Activated CD4-positive, alpha-beta T cell treated with anti-CD3 and anti-CD28 coated beads for 1 hour (primary cell): ENCODE data around the gene MAFG.
"Not testable (repeated sequence)": the region's sequence is repeated elsewhere in the genome, so short reads cannot be mapped to it uniquely, and the experiment has no call there.

Experiments
- DNase-seq: peaks from one replicate; pipeline ENCODE4 v3.0.0-alpha.2; 2020

The MAFG gene

DNA sequence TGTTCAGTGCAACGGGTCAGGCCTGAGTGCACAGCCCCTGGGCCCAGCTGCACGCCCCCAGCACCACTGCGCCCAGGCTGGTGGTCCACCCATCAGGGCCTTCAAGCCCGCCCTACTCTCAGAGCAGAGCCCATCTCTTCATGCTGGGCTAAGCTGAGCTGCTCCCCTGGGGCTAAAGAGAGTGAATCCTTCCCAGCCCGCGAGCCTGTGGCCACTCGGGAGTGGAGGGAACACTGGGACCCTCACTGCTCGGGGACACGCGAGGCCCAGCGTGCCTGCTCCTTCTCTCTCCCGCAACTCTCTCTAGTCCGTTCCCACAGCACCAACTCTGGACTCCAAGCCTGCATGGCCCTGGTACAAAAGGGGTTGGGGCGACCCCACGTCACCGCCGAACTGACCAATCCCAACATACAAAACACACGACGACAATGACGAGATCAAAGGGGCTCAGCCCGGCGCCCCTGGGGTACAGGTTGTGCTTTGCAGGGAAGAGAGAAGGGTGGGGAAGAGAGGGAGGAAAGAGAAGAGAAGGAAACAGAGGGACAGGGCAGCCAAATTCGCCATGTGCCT lies 5.5 kb downstream of the MAFG start:
- DNase-seq = no peak

DNA sequence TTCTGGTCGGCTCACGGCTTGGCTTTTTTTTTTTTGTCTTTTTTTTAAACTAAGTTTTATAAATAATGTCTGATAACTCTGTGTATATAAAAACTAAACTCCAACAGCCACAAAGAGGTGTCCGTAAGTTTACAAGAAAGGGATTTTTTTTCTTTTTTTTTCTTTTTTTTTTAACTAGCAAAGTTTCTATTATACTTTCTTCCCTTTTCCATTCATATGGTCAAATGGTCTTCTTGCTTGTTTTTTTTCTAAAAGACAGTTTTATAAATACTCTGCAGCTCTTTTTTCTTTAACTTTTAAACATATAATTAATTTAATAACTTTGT lies 6.0 kb downstream of the MAFG start:
- no peak for DNase-seq

DNA sequence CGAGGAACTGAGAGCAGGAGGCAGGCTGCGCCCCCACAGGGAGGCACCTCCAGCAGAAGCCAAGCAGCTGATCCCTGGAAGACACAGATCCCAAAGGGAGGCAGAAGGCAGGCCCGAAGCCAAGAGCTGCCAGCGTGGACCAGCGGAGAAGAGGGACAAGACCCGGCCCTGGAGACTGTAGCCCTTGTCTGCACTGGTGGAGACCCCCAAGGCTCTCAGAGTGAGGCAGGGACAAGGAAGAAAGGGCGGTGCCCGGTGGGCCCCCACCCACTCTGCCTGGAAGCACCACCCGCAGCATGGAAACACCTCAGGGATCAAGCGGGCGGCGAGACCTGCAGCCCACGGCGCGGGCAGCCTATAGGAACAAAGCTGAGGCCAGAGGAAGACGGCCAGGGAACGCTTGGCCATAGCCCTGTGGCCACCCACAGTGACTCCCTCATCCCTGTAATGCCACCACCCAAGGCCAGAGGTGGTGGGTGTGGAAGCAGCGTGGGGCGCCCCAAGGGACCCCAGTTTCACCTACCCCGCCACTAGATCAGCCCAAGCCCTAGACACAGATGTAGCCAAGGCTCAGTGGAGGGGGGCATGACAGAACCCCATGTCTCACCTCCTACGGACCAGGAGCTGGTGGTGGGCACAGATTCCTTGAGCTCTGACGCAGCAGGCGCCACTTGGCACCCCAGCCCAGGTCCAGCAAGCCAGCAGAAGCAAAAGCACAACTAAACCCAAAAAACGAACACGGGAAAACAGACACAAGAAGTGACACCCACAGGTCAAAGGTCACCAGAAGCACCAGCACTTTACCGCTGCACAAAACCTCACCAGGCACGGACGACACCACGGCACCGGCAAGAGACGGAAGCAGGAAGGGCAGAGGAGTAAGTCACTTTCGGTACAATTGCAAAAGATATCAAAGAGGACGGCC lies 6.7 kb downstream of the MAFG start:
- DNase-seq = no peak

DNA sequence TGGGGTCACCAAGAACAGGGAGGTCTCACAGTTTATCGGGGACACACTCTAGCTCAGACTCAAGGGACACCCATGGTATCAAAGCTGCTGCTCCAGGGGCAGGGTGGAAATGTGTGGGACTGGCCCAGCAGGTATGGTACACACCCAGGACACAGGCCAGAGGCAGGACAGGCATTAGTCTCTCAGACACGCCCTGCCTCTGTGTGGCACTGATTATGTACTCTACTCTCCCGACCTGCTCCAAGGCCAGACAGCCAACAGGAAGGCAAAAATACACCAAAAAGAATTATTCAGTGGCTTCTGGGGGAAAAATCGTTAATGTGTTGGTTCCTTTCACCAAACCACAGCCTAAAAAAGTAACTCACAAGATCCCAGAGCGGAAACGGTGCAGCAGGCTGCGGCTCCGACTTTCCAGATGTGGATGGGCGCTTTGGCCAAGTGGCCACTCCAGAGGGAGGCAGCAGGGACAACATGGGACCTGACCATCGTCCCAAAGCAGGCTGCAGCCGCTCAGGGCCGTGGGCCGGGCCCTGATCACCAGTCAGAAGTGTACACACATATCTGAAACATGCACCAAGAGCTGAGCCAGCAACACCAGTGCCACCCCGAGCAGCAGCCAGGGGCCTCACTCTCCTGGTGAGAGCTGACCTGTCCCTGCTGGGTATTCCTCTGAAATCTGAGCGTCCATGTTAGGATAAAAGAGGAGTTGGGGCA lies 8.5 kb downstream of the MAFG start:
- DNase-seq = no peak

DNA sequence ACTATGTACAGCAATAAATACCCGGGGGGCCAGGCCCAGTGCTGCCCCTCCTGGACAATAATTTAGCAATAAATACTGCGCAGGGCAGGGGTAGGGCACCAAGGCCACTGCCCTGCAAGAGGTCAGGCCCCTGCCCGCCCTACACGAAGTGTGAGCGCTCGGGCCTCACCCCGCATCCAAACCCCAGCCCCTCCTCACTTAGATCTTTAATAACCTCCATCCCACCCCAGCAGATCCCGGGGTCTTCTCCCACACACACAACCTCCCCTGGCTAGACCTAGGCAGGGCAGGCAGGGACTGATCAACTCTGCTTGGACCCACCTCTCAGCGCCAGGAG lies 9.2 kb downstream of the MAFG start:
- DNase-seq = not testable (repeated sequence)

DNA sequence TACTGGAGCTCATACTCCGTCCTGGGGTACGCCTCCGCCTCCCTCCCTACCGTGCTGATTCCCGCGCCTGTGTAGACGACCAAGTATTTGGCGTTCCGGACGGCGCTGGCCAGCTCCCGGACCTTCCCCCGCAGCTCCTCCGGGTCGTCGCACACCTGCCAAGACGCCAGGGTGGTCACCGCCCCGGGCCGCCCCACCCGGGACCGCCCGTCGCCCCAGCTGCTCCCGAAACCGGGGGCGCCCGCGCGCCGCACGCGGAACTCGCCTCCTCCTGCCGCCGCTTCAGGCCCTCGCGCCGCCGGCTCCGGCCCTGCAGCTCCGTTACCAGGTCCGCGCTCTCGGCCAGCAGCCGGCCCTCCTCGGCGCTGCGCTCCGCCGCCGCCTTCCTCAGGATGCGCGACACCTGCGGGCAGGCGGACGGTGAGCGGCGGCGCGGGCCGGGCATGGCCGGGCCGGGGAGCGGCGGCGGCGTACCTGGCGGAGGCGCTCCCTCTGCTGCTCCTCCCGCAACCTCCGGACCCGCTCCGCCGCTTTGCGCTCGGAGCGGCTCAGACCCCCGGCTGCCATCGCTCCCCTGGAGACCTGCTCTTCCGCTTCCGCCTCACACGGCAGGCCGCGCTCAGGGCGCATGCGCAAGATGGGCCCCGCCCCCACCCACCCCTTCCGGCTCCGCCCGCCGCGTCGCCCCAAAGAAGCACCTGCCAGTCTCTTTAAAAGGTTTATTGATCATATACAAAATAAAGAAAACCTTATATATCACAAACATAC lies 9.8 kb downstream of the MAFG start, which contains the start of gene SIRT7:
SIRT7 (minus strand) TSS at position 612 of the 768 bp plus-strand sequence; CDS start at position 567, 45 bp downstream.
- peak; percentile 79 for DNase-seq

DNA sequence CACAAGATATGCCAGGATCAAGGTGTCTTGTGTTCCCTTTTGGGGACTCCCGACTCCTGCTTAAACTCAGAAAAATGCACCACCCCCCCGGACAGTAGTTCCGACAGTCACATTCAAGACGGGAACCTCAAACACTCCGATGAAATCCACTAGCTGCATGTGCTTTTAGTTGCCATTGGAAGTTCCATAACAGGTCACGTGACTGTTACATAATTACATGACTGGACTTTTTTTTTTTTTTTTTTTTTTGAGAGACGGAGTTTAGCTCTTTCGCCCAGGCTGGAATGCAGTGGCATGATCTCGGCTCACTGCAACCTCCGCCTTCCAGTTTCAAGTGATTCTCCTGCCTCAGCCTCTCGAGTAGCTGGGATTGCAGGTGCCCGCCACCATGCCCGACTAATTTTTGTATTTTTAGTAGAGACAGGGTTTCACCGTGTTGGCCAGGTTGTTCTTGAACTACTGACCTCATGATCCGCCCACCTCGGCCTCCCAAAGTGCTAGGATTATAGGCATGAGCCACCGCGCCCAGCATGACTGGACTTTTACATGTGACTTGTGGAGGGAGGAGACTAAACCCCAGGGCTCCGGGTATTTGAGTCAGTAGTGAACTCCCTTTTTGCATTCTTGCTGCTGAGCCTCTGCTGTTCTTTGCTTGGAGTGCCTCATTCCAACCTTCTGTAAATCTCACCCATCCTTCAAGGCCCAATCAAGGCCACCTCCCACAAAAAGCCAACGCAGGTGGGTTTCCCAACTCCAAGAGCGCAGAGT lies 11.1 kb downstream of the MAFG start:
- DNase-seq = no peak

DNA sequence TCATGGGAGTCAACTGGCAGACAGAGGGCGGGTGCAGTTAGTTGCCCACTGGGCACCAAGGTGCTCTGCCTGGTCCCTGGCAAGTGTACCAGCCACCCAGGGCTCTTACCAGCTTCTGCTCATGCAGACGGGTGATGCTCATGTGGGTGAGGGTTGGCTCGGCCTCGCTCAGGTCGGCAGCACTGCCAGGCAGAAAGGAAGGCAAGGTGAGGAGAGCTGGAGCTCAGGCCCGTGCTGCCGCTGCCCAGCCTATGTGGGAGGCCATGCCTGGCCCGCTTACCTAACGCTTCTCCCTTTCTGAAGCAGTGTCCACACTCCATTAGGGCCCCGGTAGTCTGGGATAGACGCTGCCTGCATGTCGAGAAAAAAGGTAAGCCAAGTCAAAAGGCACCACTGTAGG lies 12.2 kb downstream of the MAFG start:
- no peak for DNase-seq

DNA sequence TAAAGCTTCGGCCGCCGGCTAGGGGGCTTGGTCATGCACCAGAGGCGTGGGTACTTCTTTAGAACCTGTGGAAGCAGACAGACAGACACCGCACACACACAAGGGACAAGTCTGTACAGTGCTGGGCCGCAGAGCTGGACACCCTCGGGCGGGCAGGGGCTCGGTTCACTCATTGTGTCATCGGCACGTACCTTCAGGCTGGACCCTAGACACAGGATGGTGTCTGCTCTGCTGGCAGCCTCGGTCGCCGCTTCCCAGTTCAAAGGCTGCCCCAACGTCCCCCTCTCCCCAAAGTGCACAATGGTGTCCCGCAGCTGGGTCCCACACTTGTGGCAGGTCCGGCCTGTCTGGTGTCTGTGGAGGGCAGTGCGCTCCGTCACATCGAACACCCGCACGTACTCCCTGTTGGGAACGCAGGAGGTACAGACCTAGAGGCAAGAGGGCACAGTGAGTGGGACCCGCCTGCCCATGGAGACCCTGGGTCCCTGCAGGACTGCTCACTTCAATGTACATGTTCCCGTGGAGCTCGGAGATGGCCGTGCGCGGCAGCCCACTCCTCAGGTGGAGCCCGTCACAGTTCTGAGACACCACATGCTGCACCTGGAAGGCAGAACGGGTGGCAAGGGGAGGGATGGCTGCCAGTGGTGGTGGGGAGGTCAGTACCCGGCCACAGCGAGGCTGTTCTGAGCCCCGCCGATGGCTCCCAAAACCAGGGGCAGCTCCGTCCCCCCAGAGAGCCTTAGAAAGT lies 13.3 kb downstream of the MAFG start:
- DNase-seq = no peak

DNA sequence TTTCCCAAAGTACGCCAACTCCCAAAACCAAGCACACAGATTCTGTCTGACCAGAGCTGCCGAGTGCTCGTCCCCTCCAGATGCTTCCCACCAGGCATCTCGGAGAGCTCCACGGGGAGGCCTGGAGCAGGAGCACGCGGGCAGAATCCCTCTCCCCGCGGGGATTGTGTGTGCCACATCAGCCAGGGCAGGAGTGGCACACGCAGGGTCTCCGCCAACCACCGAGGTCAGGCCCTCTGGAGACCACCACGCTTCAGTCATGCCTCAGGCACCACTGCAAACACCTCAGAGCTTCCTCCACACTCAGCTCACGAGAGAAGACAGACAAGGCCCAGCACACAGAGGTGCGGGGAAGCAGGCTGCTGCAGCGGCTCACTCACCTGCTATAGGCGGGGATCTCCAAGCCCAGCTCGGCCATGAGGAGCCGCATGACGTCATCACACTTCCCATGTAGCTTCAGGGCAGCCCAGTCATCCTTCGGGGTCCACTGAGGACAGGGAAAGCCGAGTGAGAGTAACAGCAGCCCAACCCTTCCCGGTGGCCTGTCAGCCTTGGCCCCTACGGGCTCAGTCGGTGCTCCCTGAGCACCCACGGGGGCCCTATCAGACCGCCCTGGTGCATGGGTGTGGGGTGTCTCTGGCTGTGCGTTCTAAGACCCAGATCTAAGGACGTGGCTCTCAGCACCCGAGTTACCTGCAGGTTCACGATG lies 14.0 kb downstream of the MAFG start:
- no peak for DNase-seq

DNA sequence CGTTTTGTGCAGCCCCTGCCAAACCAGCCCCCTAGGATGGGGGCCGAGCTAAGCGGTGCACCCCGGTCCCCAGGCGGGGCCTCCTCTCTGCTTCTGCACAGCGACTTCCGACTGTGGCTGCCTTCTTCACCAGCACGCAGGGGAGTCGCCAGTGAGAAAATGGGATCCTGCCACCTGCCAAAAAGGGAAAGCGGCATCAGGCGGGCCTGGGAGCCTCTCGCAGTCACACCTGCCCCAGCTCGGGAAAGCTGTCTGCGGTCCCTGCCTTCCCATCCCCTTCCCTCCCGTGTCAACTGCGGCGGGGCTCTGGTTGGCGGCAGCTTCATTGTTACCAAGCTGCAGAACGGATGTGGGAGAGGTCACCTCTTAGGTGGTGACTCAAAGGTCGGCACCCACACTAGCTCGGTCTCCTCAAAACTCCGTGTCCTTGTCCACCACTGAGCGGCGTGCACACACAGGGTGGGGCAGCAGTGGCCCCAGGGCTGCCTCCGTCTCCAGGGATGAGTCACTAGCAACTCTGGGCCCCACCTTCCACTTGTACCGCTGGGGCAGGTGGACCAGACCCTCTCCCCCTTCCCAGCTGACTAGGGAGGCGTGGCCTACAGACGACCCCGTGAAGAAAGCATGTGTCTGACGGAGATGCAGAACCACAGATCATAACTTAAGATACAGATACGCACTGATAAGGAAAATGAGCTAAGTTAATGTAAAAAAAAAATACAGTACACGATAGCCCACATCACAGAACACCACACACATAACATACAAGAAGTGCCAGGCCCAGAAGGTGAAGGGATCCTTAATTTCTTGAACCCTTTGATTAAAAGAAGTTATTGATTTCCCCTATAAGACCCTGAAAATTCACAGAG lies 14.9 kb downstream of the MAFG start:
- no peak for DNase-seq

DNA sequence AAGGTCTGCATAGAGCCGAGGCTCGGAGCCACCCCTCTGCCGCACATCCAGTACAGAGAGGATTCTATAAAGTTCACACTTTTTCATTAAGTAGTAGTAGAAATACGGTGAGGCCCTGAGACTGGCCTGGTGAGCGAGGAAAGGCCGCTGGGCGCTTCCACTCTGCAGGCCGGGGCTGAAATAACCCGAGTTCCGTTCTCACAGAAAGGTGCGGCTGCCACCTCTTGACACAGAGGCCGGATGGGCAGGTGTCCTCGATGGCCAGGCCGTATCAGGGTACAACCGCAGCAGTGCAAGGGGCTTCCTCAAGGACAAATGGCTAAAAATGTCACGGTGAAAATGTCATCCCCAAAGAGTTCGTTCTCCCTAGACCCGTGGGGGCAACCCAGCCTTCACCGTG lies 15.6 kb downstream of the MAFG start:
- DNase-seq = no peak

DNA sequence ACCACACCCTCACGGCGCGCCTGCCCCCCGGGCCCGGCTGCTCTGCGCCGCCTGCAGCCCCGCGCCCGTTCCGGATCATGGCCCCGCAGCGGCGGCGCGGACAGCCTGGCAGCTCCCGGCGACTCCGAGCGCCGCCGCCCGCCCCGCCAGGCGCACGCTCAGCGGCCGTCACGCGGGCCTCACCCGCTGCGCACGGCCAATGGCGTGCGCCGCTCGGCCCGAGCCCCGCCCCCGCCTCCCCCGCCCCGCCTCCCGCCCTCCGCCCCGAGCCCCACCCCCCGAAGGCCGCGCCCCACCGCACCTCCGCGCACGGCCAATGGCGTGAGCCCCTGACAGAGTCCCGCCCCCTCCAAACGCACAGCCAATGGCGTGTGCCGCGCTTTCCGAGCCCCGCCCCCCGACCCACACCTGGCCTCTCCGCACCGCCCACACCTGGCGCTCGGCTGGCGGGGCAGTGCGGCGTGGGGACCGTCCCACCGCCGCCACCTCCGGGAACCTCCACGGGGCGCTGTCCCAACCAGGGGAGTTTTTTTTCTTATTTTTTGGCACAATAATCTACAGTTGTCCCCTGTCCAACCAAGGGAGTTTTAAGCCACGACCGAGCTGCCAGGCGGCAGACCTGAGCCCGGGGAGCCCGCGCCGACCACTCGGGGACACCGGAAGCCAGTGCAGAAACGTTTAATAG lies 16.1 kb downstream of the MAFG start, which contains the start of gene PCYT2:
PCYT2 (minus strand) TSS at position 123 of the 685 bp plus-strand sequence; CDS start at position 79, 44 bp downstream.
- DNase-seq = peak; percentile 89

DNA sequence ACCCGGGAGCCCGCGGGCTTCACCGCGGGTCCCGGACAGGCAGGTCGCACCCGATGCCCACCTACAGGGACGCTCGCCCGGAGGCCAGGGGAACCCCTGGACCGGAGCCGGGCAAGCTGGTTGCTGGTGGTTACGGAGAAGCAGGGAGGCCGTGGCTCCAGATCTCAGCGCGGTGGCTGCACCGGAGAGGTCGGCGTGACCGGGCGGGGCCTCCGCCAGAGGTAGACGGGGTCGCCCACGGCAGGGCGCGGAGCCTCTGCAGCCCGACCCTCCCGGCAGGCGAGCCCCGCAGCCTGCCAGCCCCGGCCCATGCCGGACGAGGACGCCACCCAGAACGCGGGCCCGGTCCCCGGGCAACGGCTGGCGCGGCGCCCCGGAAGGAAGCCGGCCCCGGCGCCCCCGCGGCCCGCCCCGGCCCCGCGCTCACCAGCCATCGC lies 16.7 kb downstream of the MAFG start:
- no peak for DNase-seq

DNA sequence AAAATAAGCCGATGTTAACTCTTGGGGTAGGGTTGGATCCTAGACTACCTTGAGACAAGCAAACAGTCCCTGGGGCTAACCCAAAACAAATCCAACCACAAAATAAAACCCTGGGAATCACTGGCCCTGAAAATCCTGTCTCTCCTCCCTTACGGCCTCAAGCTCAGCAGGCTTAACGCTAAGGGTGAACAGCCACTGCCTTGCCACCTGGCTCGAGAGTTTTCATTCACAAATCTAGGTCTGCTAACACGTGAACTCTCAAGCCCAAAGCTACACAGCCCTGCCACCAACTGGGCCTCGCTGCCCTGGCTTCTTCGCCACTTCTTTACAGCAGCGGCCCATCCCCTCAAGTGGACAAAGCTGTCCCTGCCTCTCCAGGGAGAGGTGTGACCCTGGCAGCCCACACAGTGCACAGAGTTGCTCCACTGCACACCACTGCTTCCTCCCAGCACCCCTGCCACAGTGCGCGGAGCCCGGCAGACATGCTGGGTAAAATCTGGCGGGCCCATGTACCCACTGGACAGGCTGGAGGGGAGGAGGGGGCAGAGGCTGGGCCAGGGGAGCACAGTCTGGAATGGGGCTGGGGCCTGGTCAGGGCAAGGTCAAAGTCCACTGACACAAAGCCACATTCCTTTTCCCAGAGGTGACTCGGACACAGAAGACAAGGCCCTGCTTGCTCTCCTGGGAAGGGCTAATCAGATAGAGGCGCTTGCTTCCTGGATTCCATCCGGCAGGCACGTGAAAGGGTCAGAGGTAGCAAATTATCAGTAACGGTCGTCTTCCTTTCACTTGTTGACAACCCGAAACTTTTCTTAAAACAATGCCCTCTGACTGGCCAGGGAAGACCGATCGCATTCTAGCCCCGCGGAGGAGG lies 17.3 kb downstream of the MAFG start:
- no peak for DNase-seq

DNA sequence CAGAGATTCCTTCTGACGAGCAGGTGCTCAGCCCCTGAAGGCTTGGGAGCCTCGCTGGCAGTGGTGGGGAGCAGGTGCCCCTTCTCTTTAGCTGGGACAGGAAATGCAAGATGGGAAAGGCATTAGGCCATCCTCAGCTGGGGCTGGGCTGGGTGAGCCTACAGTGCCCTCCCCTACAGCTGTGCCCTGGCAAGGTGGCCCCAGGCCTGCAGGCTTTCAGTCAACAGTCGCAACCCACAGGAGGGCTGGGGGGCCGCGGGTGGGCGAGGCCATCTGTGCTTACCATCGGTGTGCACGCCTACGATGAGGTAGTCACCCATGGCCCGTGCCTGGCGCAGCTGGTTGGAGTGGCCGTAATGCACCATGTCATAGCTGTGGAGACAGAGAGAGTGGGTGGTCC lies 18.3 kb downstream of the MAFG start:
- no peak for DNase-seq

DNA sequence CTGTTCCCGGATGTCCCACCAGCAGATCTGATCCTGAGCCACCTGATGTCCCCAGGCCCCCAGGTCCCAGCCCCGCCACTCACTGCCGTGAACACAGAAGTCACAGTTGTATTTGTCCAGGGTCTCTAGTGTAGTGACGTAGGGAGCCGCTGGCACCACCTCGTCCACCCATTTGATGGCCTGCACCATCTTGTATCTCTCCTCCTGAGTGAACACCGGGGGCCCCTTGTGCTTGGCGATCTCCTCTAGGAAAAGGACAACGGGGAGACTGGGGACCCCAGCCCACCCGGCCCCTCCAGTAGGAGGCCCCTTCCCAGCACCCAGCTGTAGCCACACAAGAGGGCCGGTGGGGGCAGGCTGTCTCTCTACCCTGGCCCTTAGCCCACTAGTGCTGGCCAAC lies 18.7 kb downstream of the MAFG start:
- DNase-seq = no peak
